GM18907 (cell line): Measurements from ENCODE around the gene CXCR5.

Source experiments
- ATAC-seq: cut with Tn5 transposase; IDR thresholded peaks from one replicate; pipeline ENCODE4 v1.9.1; 2021; ENCODE audit warnings: mild to moderate bottlenecking, moderate library complexity; ENCODE audit not compliant: unreplicated experiment

Gene CXCR5

DNA sequence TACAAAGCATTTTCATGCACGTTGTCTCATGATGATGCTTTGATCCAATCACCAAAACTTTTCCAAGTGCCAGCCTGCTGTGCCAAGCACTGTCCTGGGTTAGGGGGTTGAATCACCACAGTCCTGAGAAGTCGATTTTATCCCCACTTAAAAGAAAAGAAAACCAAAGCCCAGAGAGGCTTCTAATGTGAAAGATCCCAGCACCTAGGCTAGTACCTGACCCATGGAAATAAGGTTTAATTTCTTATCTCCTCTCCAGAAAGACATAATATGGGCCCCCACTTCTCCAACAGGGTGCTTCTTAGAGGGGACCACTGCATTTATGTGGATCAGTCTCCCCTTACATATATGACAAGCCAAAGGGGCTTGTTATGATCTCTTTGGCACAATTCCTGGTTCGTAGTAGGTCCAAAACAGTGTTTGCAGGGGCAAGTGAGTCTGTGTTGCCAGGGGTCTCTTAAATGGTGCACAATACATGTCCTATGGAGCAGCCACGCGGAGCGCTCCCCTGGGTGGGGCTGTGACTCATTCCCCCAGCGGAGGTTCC is 43.9 kb downstream of the CXCR5 start:
- no peak for ATAC-seq

DNA sequence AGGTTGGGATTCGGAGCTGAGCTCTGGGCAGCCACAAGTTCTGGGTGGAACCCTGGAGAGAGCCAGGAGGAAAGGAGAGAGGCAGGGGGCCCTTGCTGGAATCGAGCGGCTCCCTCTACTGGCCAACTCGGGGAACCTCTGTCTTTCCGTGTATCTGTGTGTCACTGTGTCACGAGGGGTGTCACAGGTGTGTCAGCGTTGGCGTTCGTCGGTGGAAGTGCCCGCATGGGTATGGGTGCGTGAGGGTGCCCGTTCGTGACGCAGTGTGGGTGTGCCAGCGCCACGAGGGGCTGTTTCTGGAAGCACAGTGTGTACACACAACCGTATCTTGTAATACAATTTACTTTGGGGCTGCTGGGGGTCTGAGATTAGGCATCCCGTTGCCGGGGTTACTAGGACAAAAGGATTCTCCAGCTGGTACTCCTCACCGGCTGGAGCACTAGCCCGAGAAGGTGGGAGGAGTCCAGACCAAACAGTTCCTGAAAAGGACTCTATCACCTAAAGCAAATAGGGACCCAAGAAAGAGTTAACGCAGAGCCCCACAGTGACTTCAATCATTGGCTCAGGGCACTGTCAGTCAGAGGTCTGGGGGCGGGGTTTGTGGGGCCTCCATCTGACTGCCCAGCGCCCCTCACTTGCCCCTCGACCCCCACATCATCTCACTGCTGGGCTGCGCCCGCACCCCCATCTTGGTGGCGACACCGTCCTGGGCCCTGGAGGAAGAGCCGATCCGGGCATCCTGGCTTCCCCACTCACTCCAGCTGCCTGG is 44.6 kb downstream of the CXCR5 start:
- ATAC-seq: peak; percentile 47

- no peak for ATAC-seq
Observed at GRCh38 chr11:118928870-118929500, 45.3 kb downstream of the CXCR5 start.

DNA sequence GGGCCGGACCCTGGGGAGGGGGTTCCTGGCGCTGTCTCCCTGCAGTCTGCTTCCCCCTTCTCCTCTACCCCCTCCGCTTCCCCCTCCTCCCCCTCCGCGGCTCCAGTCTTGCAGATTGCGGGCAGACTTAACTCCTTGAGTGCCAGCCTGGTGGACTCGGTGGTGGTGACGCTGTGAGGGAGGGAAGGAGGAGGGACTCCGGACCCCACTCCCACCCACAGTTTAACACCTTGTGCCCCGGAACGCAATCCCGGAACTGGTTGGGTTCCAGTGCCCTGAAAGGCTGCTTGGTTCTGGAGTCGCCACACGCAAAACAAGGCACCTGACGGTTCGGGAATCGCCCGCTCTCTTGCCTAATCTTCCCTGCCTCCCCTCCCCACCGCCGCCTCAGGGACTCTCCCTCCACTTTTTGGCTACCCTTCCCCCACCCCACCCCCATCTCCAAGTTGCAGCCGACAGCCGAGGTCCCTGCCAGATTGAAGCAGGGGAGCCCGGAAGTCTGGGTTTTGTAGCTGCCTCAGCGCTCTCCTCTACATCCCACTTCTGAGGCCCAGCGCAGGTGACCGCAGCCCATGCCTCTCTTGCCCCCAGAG is 45.9 kb downstream of the CXCR5 start:
- no peak for ATAC-seq

- ATAC-seq: no peak
Observed at GRCh38 chr11:118930094-118930712, 46.5 kb downstream of the CXCR5 start.

DNA sequence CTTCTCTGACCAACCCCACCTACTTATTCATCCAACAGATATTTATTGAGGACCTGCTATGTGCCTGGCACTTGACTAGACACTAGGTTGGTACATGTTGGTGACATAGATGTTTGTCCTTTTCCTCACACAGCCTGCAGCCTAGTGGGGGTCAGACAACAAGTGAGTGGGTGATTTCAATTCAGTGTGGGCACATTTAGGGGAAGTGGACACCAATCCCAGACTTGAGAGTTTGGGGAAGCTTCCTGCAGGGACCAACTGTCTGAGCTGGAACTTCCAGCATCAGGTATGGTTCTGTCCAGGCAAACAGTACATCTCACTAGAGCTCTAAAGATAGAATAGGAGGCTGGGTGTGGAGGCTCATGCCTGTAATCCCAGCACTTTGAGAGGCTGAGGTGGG is 47.9 kb downstream of the CXCR5 start:
- no peak for ATAC-seq

- ATAC-seq: no peak
Observed at GRCh38 chr11:118933486-118933885, 49.8 kb downstream of the CXCR5 start.

DNA sequence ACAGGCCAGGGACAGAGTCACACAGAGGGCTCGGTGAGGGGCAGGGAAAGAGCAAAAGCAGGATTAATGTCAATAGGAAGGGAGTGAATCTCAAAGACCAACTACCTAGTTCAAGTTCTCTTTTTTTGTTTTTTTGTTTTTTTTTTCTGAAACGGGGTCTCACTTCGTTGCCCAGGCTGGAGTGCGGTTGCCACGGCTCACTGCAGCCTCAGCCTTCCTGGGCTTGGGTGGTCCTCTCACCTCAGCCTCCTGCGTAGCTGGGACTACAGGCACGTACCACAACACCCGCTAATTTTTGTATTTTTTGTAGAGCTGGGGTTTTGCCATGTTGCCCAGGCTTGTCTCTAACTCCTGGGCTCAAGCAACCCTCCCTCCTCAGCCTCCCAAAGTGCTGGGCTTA is 51.7 kb downstream of the CXCR5 start:
- ATAC-seq: no peak

- no peak for ATAC-seq
Observed at GRCh38 chr11:118938491-118939403, 55.1 kb downstream of the CXCR5 start.

DNA sequence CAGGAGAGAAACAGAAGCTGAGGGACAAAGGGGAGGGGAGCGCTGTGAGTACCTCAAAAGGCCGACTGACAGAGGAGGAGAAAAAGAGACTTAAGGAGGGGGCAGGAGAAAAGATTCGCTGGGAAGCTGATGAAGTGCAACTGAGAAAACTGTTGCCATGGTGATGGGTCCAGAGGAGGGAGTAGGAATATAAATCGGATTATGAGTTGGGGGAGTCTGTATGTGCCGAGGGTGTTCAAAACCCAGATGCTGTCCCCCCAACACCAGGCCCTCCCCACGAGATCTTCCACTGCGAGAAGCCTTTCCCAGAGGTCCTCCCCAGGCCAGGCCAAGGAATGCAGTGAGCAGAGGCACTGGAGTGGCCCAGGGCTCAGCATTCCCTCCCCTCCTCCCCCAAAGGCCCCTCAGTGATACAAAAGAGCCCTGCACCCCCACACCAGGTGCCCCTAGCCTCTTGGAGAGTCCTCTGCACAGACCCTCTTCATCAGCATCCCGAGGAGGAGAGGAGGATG is 55.8 kb downstream of the CXCR5 start:
- no peak for ATAC-seq

- ATAC-seq: no peak
Observed at GRCh38 chr11:118939953-118940598, 56.4 kb downstream of the CXCR5 start.

GRCh38 chr11:118947091-118947490 is 63.4 kb downstream of the CXCR5 start:
- no peak for ATAC-seq
